Endodermal cell (in vitro differentiated cells): ENCODE data around the gene ECHDC1. TPM values are rescaled to one million over a fixed set of nuclear protein-coding genes. Genes with fewer than 3 reads are reported as not detected.

ENCODE experiments used
- DNase-seq: peaks from one replicate; pipeline ENCODE4 v3.0.0-alpha.2; 2017
- H3K27ac ChIP-seq: 2 replicates; pipeline ENCODE4 v1.5.1; 2013; ENCODE audit warnings: mild to moderate bottlenecking, low read depth, low read length, moderate library complexity
- H3K27me3 ChIP-seq: 2 replicates; pipeline ENCODE4 v1.6.1; 2013; ENCODE audit warnings: mild to moderate bottlenecking, low read length, moderate library complexity; ENCODE audit not compliant: insufficient read depth, control insufficient read depth, poor library complexity, severe bottlenecking
- H3K36me3 ChIP-seq: 2 replicates; pipeline ENCODE4 v1.7.0; 2013; ENCODE audit warnings: mild to moderate bottlenecking, low read length, moderate library complexity; ENCODE audit not compliant: control insufficient read depth, insufficient read depth
- H3K4me1 ChIP-seq: one replicate; pipeline ENCODE4 v1.7.0; 2013; ENCODE audit warnings: low read length; ENCODE audit not compliant: control insufficient read depth, insufficient read depth
- H3K4me3 ChIP-seq: 2 replicates; pipeline ENCODE4 v1.5.1; 2013; ENCODE audit warnings: mild to moderate bottlenecking, low read length, moderate library complexity
- H3K9ac ChIP-seq: 2 replicates; pipeline ENCODE4 v1.6.1; 2013; ENCODE audit warnings: mild to moderate bottlenecking, low read length, moderate library complexity; ENCODE audit not compliant: poor library complexity, severe bottlenecking; ENCODE audit errors: extremely low read depth
- H3K9me3 ChIP-seq: 2 replicates; pipeline ENCODE4 v1.6.1; 2013; ENCODE audit warnings: mild to moderate bottlenecking, low read length, moderate library complexity; ENCODE audit not compliant: control insufficient read depth
- H3K27ac Mint-ChIP-seq: 2 replicates; pipeline ENCODE4 v1.8.0; 2020; ENCODE audit warnings: mixed read lengths
- H3K27me3 Mint-ChIP-seq: 2 replicates; pipeline ENCODE4 v1.8.0; 2021; ENCODE audit warnings: mild to moderate bottlenecking, mixed read lengths; ENCODE audit not compliant: insufficient read depth
- H3K36me3 Mint-ChIP-seq: 2 replicates; pipeline ENCODE4 v1.8.0; 2020; ENCODE audit warnings: low read depth, mixed read lengths
- H3K4me1 Mint-ChIP-seq: 2 replicates; pipeline ENCODE4 v1.8.0; 2020; ENCODE audit warnings: mixed read lengths
- H3K4me3 Mint-ChIP-seq: 2 replicates; pipeline ENCODE4 v1.8.0; 2020; ENCODE audit warnings: mild to moderate bottlenecking, moderate library complexity, mixed read lengths
- H3K9me3 Mint-ChIP-seq: 2 replicates; pipeline ENCODE4 v1.8.0; 2020; ENCODE audit warnings: mild to moderate bottlenecking, mixed read lengths
- CTCF ChIP-seq: fragments of 200-600 bp; sonication (generic); conservative IDR thresholded peaks from 2 replicates; pipeline ENCODE4 v1.5.0; 2021; ENCODE audit warnings: antibody characterized with exemption, mild to moderate bottlenecking
- WGBS, 2 experiments: methylation state at CpG; one replicate each; pipeline versions ENCODE4 v1.1.5 to v1.1.7; 2013; ENCODE audit warnings: missing lambda C conversion rate in 2 of 2, mixed read lengths in 1 of 2; ENCODE audit not compliant: insufficient coverage in 1 of 2, insufficient read length in 1 of 2; 5-methylcytosine and 5-hydroxymethylcytosine counted together
- total RNA-seq, 2 donors: library from RNA; stranded (reverse); fragmentation: NEBNext Ultra II Directional in 1 of 2; extraction: Animal tissue kit (Norgen Biotek cat#: 25700) in 1 of 2; gene quantifications; 2 replicates in 1 of 2; 3 replicates in 1 of 2; pipeline ENCODE4 v1.2.1, GENCODE V29; 2021

Gene ECHDC1
- total RNA-seq, 2 donors from 2014 or later, result 45.5 to 58.2 TPM

GRCh38 chr6:127290391-127291265, 52.8 kb downstream of the ECHDC1 start:
- Histone ChIP-seq H3K9me3 (no peaks in the 10 kb centered on the region), H3K36me3 (peaks cover 62% of the 10 kb centered on the region), H3K4me1 (no peaks in the 10 kb centered on the region), H3K4me3 (no peak overlapping the region), H3K9ac (no peak overlapping the region), H3K27me3 (no peaks in the 10 kb centered on the region), H3K27ac (peak overlapping the region; percentile 36)
- WGBS, 2 experiments, result 74 to 83% methylated on average over 3 to 4 of the region's 4 CpGs
- no peak for TF ChIP-seq CTCF
- peaks cover 34% of the 10 kb centered on the region for H3K36me3 Mint-ChIP-seq
- peak overlapping the region; percentile 56 for H3K27ac Mint-ChIP-seq
- DNase-seq, result no peak
- H3K4me3 Mint-ChIP-seq, result no peak overlapping the region
- H3K4me1 Mint-ChIP-seq, result peaks cover 18% of the 10 kb centered on the region
- H3K9me3 Mint-ChIP-seq, result no peaks in the 10 kb centered on the region
- no peaks in the 10 kb centered on the region for H3K27me3 Mint-ChIP-seq

- peaks cover 18% of the 10 kb centered on the region for H3K4me1 Mint-ChIP-seq
- 95 to 100% methylated on average over 4 to 5 of the region's 5 CpGs for WGBS, 2 experiments
- no peaks in the 10 kb centered on the region for H3K4me1 ChIP-seq
- no peak overlapping the region for H3K4me3 Mint-ChIP-seq
- H3K4me3 ChIP-seq, result no peak overlapping the region
- no peaks in the 10 kb centered on the region for H3K9me3 ChIP-seq
- H3K27me3 Mint-ChIP-seq, result no peaks in the 10 kb centered on the region
- no peaks in the 10 kb centered on the region for H3K9me3 Mint-ChIP-seq
- TF ChIP-seq CTCF, result no peak
- no peak overlapping the region for H3K27ac ChIP-seq
- DNase-seq, result no peak
- no peak overlapping the region for H3K27ac Mint-ChIP-seq
- H3K27me3 ChIP-seq, result no peaks in the 10 kb centered on the region
- peaks cover 66% of the 10 kb centered on the region for H3K36me3 ChIP-seq
- H3K9ac ChIP-seq, result no peak overlapping the region
- peaks cover 35% of the 10 kb centered on the region for H3K36me3 Mint-ChIP-seq
Observed at GRCh38 chr6:127289934-127290333, 53.5 kb downstream of the ECHDC1 start.

- H3K27me3 Mint-ChIP-seq, result no peaks in the 10 kb centered on the region
- H3K4me1 Mint-ChIP-seq, result peaks cover 17% of the 10 kb centered on the region
- no peak overlapping the region for H3K4me3 ChIP-seq
- no peaks in the 10 kb centered on the region for H3K9me3 ChIP-seq
- H3K27me3 ChIP-seq, result no peaks in the 10 kb centered on the region
- no peak overlapping the region for H3K27ac ChIP-seq
- H3K36me3 ChIP-seq, result peaks cover 70% of the 10 kb centered on the region
- no peak overlapping the region for H3K27ac Mint-ChIP-seq
- no peak for TF ChIP-seq CTCF
- H3K4me3 Mint-ChIP-seq, result no peak overlapping the region
- DNase-seq, result no peak
- no peak overlapping the region for H3K9ac ChIP-seq
- peaks cover 35% of the 10 kb centered on the region for H3K36me3 Mint-ChIP-seq
- no peaks in the 10 kb centered on the region for H3K9me3 Mint-ChIP-seq
- no peaks in the 10 kb centered on the region for H3K4me1 ChIP-seq
Observed at GRCh38 chr6:127288705-127289104, 54.7 kb downstream of the ECHDC1 start.
